ENCODE data around the gene OR10G2.

DNA sequence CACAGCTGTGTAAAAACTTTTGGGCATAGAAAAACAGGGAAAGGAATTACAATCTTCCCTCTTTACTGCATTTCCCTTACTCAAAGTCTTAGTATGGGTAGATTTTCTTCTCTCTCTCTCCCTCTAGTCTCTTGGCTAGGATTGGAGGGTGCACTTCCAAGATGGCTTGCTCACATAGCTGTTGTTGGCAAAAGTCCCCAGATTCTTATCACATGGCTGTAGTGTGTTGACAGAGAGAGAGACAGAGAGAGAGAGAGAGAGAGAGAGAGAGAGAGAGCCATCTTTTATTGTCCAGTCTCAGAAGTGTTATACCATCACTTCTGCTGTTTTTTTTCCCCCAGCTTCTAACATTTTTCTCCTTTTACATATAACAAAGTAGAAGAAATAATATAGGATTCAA lies 12.6 kb upstream of the OR10G2 start:
- TF ChIP-seq, protein P1, sequence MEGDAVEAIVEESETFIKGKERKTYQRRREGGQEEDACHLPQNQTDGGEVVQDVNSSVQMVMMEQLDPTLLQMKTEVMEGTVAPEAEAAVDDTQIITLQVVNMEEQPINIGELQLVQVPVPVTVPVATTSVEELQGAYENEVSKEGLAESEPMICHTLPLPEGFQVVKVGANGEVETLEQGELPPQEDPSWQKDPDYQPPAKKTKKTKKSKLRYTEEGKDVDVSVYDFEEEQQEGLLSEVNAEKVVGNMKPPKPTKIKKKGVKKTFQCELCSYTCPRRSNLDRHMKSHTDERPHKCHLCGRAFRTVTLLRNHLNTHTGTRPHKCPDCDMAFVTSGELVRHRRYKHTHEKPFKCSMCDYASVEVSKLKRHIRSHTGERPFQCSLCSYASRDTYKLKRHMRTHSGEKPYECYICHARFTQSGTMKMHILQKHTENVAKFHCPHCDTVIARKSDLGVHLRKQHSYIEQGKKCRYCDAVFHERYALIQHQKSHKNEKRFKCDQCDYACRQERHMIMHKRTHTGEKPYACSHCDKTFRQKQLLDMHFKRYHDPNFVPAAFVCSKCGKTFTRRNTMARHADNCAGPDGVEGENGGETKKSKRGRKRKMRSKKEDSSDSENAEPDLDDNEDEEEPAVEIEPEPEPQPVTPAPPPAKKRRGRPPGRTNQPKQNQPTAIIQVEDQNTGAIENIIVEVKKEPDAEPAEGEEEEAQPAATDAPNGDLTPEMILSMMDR (optimal IDR thresholded peaks at IDR 0.05 in 1 of 3, IDR thresholded peaks at IDR 0.05 in 1 of 3, conservative IDR thresholded peaks at IDR 0.05 in 1 of 3; ENCODE audit: extremely low read depth in 1 of 3, insufficient read depth in 2 of 3, low read length in 3 of 3): no peak
- TF ChIP-seq EZH2 (IDR thresholded peaks at IDR 0.05; ENCODE audit: low read length): no peak
